Posterior cingulate gyrus (tissue), 11 donors: Measurements from ENCODE around the gene ZNF93.
"Not testable (repeated sequence)": the region's sequence is repeated elsewhere in the genome, so short reads cannot be mapped to it uniquely, and the experiment has no call there.

Experiments
- DNase-seq, 10 donors: peaks; one replicate each; pipeline versions ENCODE4 v3.0.0 to v3.0.0-alpha.2; 2020 to 2021; ENCODE audit warnings: mixed read lengths in 3 of 10
- intact Hi-C: fragments of 100-400 bp; cut with DNase I; formaldehyde crosslinking; loops from one replicate; pipeline ENCODE4 v1.15.1; 2023

ZNF93 gene

GRCh38 chr19:19900729-19901444 is at the start of gene ZNF93:
TSS of gene ZNF93 (plus strand) at chr19:19900946. CDS start at chr19:19901089, 143 bp downstream.
- peak; percentile 81 to 98 (median 88) for DNase-seq
- intact Hi-C loops: no loop called here

GRCh38 chr19:19851740-19852139 is 49.0 kb upstream of the ZNF93 start:
- intact Hi-C loops, DNase-seq: not testable (repeated sequence)

- DNase-seq: no peak
Measured at GRCh38 chr19:19858751-19859150, 42.0 kb upstream of the ZNF93 start.

GRCh38 chr19:19860756-19861390 is 39.9 kb upstream of the ZNF93 start:
- intact Hi-C loops: loop anchor here (10.0 kb wide), 1 partner anchor 196 kb away; the partner anchor contains the start of genes ATP13A1 and ZNF101
- no peak for DNase-seq

More at GRCh38 chr19:19858751-19859150, 42.0 kb upstream of the ZNF93 start:
- intact Hi-C loops: no loop called here

GRCh38 chr19:19865750-19866610 is 34.8 kb upstream of the ZNF93 start, which contains the start of gene ZNF253:
TSS of gene ZNF253 (plus strand) at chr19:19865882. CDS start at chr19:19865997, 115 bp downstream.
- intact Hi-C loops: loop anchor here (5.0 to 10.0 kb wide), 4 partner anchors 44 to 201 kb away; partner anchors contain the start of genes ATP13A1, ZNF101, ZNF14 and ZNF506
- peak; percentile 95 to 99 (median 98) for DNase-seq

GRCh38 chr19:19866611-19867248 is 34.0 kb upstream of the ZNF93 start:
- intact Hi-C loops: loop anchor here (5.0 to 10.0 kb wide), 4 partner anchors 44 to 202 kb away; partner anchors contain the start of genes ATP13A1, ZNF101, ZNF14 and ZNF506
- DNase-seq: peak in 1 of 10 donors; percentile 6

GRCh38 chr19:19870086-19870485 is 30.7 kb upstream of the ZNF93 start:
- intact Hi-C loops, DNase-seq: not testable (repeated sequence)

GRCh38 chr19:19871932-19872331 is 28.8 kb upstream of the ZNF93 start:
- intact Hi-C loops: no loop called here
- no peak for DNase-seq

- no peak for DNase-seq
- intact Hi-C loops: no loop called here
Measured at GRCh38 chr19:19873381-19873780, 27.4 kb upstream of the ZNF93 start.

GRCh38 chr19:19877724-19878123 is 23.0 kb upstream of the ZNF93 start:
- intact Hi-C loops: no loop called here
- DNase-seq: no peak

GRCh38 chr19:19884583-19884982 is 16.2 kb upstream of the ZNF93 start:
- DNase-seq: no peak
- intact Hi-C loops: no loop called here

- DNase-seq, intact Hi-C loops: not testable (repeated sequence)
Measured at GRCh38 chr19:19892055-19892941, 8.4 kb upstream of the ZNF93 start.

- intact Hi-C loops: no loop called here
- no peak for DNase-seq
Measured at GRCh38 chr19:19900139-19900728, 512 bp upstream of the ZNF93 start.

- DNase-seq, intact Hi-C loops: not testable (repeated sequence)
Measured at GRCh38 chr19:19907551-19907950, 6.8 kb downstream of the ZNF93 start.

- intact Hi-C loops: no loop called here
Measured at GRCh38 chr19:19909654-19910053, 8.9 kb downstream of the ZNF93 start.

GRCh38 chr19:19911150-19911549 is 10.4 kb downstream of the ZNF93 start:
- intact Hi-C loops: no loop called here
- DNase-seq: no peak

More at GRCh38 chr19:19909654-19910053, 8.9 kb downstream of the ZNF93 start:
- DNase-seq: no peak

GRCh38 chr19:19914596-19914995 is 13.8 kb downstream of the ZNF93 start:
- intact Hi-C loops: no loop called here
- DNase-seq: no peak

GRCh38 chr19:19930417-19930816 is 29.7 kb downstream of the ZNF93 start:
- peak in 6 of 10 donors; percentile 30 to 92 (median 58) for DNase-seq
- intact Hi-C loops: not testable (repeated sequence)
